Activated T-cell treated with anti-CD3 and anti-CD28 coated beads, Interleukin-2, amount 50 U/mL, for 4 hours (primary cell): ENCODE data around the gene SORL1. TPM values are rescaled to one million over a fixed set of nuclear protein-coding genes. Genes with fewer than 3 reads are reported as not detected.

Source experiments
- ATAC-seq, 2 donors: fragments of 200-7000 bp; cut with Tn5 transposase; one replicate each; pipeline ENCODE4 v1.10.0; 2021
- DNase-seq: peaks from one replicate; pipeline ENCODE4 v3.0.0-alpha.2; 2020
- H3K27me3 Mint-ChIP-seq: one replicate; pipeline ENCODE4 v1.8.0; 2021; ENCODE audit warnings: low read depth, mixed read lengths
- H3K36me3 Mint-ChIP-seq: one replicate; pipeline ENCODE4 v1.8.0; 2022; ENCODE audit warnings: mixed read lengths; ENCODE audit not compliant: insufficient read depth
- H3K4me1 Mint-ChIP-seq: one replicate; pipeline ENCODE4 v1.8.0; 2021; ENCODE audit warnings: low read depth, mixed read lengths
- H3K4me3 Mint-ChIP-seq: one replicate; pipeline ENCODE4 v1.8.0; 2021; ENCODE audit warnings: mild to moderate bottlenecking, moderate library complexity, mixed read lengths
- H3K9me3 Mint-ChIP-seq: one replicate; pipeline ENCODE4 v1.8.0; 2021; ENCODE audit warnings: mixed read lengths
- total RNA-seq, 3 donors: library from RNA; stranded (reverse); gene quantifications; one replicate each; pipeline ENCODE4 v1.2.1, GENCODE V29; 2021

Gene SORL1
- total RNA-seq, 3 donors from 2014 or later = 21.3 to 25.6 (median 21.3) TPM

DNA sequence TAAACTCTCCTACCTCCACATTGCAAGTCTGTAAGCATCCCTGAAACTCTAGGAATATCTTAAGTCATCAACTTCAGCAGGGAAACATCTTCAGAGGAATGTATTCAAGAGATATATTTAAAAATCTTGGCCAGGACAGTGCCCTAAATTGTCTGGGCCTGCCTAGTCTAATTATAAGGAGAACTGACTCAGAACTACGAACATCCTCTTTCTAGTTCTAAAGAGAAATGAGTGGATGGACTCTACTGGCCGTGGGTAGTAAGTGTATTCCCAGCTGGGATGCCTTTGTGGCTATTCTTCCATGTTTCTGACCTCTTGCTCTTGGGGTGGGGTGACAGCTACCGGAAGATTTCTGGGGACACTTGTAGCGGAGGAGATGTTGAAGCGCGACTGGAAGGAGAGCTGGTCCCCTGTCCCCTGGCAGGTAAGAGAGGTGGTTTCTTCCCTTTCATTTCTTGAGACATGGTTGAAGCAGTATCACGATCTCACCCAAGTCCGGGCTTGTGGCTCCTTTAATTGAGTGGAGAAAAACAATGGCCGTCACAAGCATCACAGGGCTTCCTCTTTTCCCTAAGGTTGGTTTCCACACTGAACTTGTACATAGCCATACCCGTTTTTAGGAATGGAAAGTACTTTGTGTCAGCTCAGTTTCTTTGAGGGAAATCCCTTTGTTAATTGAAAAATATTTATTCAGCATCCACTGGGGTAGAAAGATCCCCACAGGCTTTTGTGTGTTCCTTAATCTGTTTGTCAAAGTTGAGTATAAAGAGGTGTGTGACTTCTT lies 98.3 kb downstream of the SORL1 start:
- DNase-seq (no peak), ATAC-seq (no peak)
- Mint-ChIP-seq H3K4me3 (no peak overlapping the region), H3K36me3 (peaks cover 46% of the 10 kb centered on the region), H3K9me3 (no peaks in the 10 kb centered on the region), H3K27me3 (no peaks in the 10 kb centered on the region), H3K4me1 (peaks cover 14% of the 10 kb centered on the region)

GRCh38 chr11:121551463-121551862 lies 99.3 kb downstream of the SORL1 start:
- Mint-ChIP-seq H3K36me3 (peaks cover 48% of the 10 kb centered on the region), H3K4me1 (peaks cover 8% of the 10 kb centered on the region), H3K4me3 (no peak overlapping the region), H3K27me3 (no peaks in the 10 kb centered on the region), H3K9me3 (no peaks in the 10 kb centered on the region)
- no peak for ATAC-seq
- no peak for DNase-seq

DNA sequence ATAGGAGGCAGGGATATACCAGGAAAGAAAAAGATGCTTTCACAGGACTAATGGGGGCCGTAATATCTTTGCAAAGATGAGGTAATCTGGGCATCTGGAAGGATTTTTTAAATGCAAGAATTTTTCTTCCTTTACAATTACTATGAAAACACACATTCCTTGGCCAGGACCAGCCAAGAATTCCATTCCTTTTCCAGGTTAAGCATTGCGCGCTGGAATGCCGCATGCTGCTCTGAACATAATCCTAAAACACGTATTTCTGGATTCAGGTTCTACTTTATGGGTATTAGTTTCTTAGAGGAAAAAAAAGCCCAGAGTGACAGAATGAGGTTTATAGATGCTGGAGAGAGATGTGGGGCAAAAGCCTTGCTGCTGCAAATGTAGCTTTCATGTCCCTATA lies 100.0 kb downstream of the SORL1 start:
- no peak for ATAC-seq
- H3K4me3 Mint-ChIP-seq = no peak overlapping the region
- H3K9me3 Mint-ChIP-seq = no peaks in the 10 kb centered on the region
- H3K4me1 Mint-ChIP-seq = peaks cover 6% of the 10 kb centered on the region
- peaks cover 50% of the 10 kb centered on the region for H3K36me3 Mint-ChIP-seq
- no peak for DNase-seq
- H3K27me3 Mint-ChIP-seq = no peaks in the 10 kb centered on the region

GRCh38 chr11:121552644-121553043 lies 100.5 kb downstream of the SORL1 start:
- no peak for DNase-seq
- no peak overlapping the region for H3K4me3 Mint-ChIP-seq
- peaks cover 46% of the 10 kb centered on the region for H3K36me3 Mint-ChIP-seq

DNA sequence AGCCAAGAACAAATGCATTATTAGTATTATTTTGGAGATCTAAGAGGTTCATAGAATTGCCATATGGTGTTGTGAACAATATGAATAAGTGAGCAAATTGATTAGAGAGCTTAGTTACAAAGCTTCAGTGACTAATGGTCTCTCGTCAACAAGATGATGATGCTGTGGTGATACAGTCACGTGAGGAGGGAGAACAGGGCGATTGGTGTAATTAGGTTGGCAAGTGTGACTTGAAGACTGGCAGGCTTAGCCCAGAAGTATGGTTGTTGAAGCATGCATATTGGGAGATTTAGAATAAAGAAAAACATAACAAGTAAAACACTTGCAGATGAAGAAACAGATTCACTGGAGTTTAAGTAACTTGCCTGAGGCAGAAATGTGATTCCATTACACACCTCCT lies 101.3 kb downstream of the SORL1 start:
- Mint-ChIP-seq H3K27me3 (no peaks in the 10 kb centered on the region), H3K4me3 (no peak overlapping the region), H3K9me3 (no peaks in the 10 kb centered on the region), H3K36me3 (peaks cover 44% of the 10 kb centered on the region), H3K4me1 (peaks cover 12% of the 10 kb centered on the region)
- DNase-seq (no peak), ATAC-seq (no peak)

More at GRCh38 chr11:121552644-121553043, 100.5 kb downstream of the SORL1 start:
- no peak for ATAC-seq
- Mint-ChIP-seq H3K27me3 (no peaks in the 10 kb centered on the region), H3K4me1 (peaks cover 11% of the 10 kb centered on the region), H3K9me3 (no peaks in the 10 kb centered on the region)

GRCh38 chr11:121553806-121554205 lies 101.7 kb downstream of the SORL1 start:
- no peak for DNase-seq
- Mint-ChIP-seq H3K9me3 (no peaks in the 10 kb centered on the region), H3K4me3 (no peak overlapping the region), H3K27me3 (no peaks in the 10 kb centered on the region), H3K36me3 (peaks cover 46% of the 10 kb centered on the region), H3K4me1 (peaks cover 12% of the 10 kb centered on the region)
- ATAC-seq = no peak

DNA sequence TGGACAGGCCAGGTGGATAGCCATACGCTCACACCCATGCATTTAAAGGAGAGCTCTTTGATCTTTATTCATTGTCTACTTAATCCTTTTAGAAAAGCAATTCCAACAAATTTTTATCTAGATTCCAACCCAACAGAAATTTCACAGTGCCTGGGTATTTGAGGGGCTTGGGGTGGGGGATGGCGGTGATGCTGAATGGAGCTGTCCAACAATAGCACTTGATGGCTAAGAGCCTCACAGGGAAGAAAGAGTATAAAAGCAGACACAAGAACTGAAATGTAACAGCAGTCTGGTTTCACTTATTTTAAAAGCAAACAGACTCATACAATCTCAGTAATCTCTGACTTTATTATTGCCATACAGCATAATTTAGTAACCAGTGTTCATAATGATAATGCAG lies 102.4 kb downstream of the SORL1 start:
- no peak overlapping the region for H3K4me3 Mint-ChIP-seq
- ATAC-seq = no peak
- peaks cover 53% of the 10 kb centered on the region for H3K36me3 Mint-ChIP-seq
- H3K9me3 Mint-ChIP-seq = no peaks in the 10 kb centered on the region
- no peaks in the 10 kb centered on the region for H3K27me3 Mint-ChIP-seq
- peaks cover 12% of the 10 kb centered on the region for H3K4me1 Mint-ChIP-seq
- no peak for DNase-seq

GRCh38 chr11:121555121-121555520 lies 103.0 kb downstream of the SORL1 start:
- no peak overlapping the region for H3K4me3 Mint-ChIP-seq
- ATAC-seq (no peak), DNase-seq (no peak)
- no peaks in the 10 kb centered on the region for H3K27me3 Mint-ChIP-seq
- H3K4me1 Mint-ChIP-seq = peaks cover 17% of the 10 kb centered on the region
- H3K36me3 Mint-ChIP-seq = peaks cover 58% of the 10 kb centered on the region
- no peaks in the 10 kb centered on the region for H3K9me3 Mint-ChIP-seq

GRCh38 chr11:121556937-121557336 lies 104.8 kb downstream of the SORL1 start:
- DNase-seq = no peak
- peaks cover 20% of the 10 kb centered on the region for H3K4me1 Mint-ChIP-seq
- no peaks in the 10 kb centered on the region for H3K27me3 Mint-ChIP-seq
- no peaks in the 10 kb centered on the region for H3K9me3 Mint-ChIP-seq
- no peak for ATAC-seq
- peaks cover 61% of the 10 kb centered on the region for H3K36me3 Mint-ChIP-seq
- H3K4me3 Mint-ChIP-seq = no peak overlapping the region

DNA sequence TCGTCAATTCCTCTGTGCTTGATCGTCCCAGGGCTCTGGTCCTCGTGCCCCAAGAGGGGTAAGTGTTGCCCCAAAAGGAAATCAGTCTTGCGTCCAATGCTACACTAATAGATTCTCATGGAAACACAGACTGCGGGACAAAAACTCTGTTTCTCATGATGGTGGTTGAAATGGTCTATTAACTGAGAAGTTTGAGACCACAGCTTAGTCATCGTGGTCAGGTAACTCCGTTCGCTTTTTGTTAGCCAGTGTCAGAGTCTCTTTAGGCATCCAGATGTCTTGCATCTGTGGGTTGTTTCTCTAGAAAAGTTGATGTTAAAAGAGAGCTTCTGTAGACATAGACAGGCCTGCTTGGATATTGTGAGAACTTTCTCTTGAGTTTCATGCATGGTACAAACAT lies 105.2 kb downstream of the SORL1 start:
- ATAC-seq = peak; percentile 34 to 59
- DNase-seq = no peak
- H3K36me3 Mint-ChIP-seq = peaks cover 60% of the 10 kb centered on the region
- no peaks in the 10 kb centered on the region for H3K27me3 Mint-ChIP-seq
- H3K4me1 Mint-ChIP-seq = peaks cover 21% of the 10 kb centered on the region
- no peaks in the 10 kb centered on the region for H3K9me3 Mint-ChIP-seq
- no peak overlapping the region for H3K4me3 Mint-ChIP-seq

- no peak overlapping the region for H3K4me3 Mint-ChIP-seq
- no peak for DNase-seq
- no peaks in the 10 kb centered on the region for H3K27me3 Mint-ChIP-seq
- H3K9me3 Mint-ChIP-seq = no peaks in the 10 kb centered on the region
- ATAC-seq = no peak
- peaks cover 51% of the 10 kb centered on the region for H3K36me3 Mint-ChIP-seq
- peaks cover 34% of the 10 kb centered on the region for H3K4me1 Mint-ChIP-seq
Measured at GRCh38 chr11:121559606-121560200, 107.6 kb downstream of the SORL1 start.

DNA sequence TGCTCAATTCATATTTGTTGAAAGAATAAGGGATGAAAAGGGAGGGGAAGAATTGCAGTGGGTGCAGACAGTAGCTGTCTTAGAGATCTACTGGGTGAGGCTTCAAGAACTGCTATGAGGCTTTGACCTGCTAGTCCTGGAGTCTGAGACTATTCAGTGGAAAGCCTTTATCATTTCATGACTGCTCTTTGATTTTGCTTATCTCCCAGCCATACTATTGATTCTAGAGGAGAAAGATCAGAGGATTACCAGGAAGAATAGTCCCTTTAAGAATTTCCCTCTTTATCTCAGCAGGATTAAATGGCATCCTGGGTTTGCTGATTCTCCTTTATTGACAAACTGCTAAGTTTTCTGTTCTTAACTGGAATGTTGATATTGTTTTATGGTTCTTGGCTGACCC lies 108.1 kb downstream of the SORL1 start:
- no peaks in the 10 kb centered on the region for H3K9me3 Mint-ChIP-seq
- ATAC-seq (no peak), DNase-seq (no peak)
- H3K27me3 Mint-ChIP-seq = no peaks in the 10 kb centered on the region
- peaks cover 34% of the 10 kb centered on the region for H3K4me1 Mint-ChIP-seq
- no peak overlapping the region for H3K4me3 Mint-ChIP-seq
- peaks cover 53% of the 10 kb centered on the region for H3K36me3 Mint-ChIP-seq

GRCh38 chr11:121561240-121561639 lies 109.1 kb downstream of the SORL1 start:
- peaks cover 46% of the 10 kb centered on the region for H3K36me3 Mint-ChIP-seq
- no peaks in the 10 kb centered on the region for H3K9me3 Mint-ChIP-seq
- H3K4me3 Mint-ChIP-seq = no peak overlapping the region
- no peak for DNase-seq
- peak in 1 of 2 donors; percentile 34 for ATAC-seq
- no peaks in the 10 kb centered on the region for H3K27me3 Mint-ChIP-seq
- peaks cover 34% of the 10 kb centered on the region for H3K4me1 Mint-ChIP-seq

DNA sequence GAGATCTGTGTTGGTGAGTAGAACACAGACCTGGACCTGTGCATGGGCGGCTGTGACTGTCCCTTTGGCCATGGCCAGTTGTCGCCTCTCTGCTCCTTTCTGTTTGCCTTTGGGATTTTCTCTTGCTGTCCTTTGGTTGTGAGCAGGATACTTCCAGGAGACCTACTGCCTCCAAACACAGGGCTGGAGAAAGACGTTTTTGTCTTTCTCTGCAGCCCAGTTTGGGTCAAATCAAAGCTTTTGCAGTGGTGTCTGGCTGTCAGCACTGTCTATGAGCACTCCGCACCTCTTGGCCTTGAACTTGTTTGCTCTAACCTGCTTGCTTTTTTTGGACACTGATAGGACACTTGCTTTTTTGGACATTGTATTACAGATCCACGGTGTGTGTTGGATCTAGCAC lies 109.6 kb downstream of the SORL1 start:
- H3K36me3 Mint-ChIP-seq = peaks cover 42% of the 10 kb centered on the region
- peaks cover 30% of the 10 kb centered on the region for H3K4me1 Mint-ChIP-seq
- ATAC-seq = no peak
- no peak for DNase-seq
- H3K9me3 Mint-ChIP-seq = no peaks in the 10 kb centered on the region
- no peaks in the 10 kb centered on the region for H3K27me3 Mint-ChIP-seq
- no peak overlapping the region for H3K4me3 Mint-ChIP-seq

DNA sequence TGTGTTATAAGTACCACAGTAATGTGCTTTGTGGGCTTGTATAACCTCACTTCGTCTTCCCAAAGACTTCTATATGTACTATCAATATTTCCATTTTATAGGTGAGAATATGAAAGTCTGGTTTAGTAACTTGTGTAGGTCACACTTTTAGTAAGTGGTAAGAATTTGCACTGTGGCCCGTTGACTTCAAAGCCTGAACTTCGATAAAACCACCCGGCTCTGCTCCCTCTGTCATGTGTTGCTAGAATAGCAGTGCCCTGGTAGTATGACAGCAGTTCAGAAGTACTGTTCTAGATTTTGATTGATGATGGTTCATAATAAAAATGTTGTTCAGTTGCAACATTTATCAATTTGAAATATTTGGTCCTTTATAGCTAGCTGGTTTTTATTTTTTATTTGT lies 110.9 kb downstream of the SORL1 start:
- Mint-ChIP-seq H3K4me1 (peaks cover 26% of the 10 kb centered on the region), H3K36me3 (peaks cover 48% of the 10 kb centered on the region), H3K4me3 (no peak overlapping the region), H3K9me3 (no peaks in the 10 kb centered on the region), H3K27me3 (no peaks in the 10 kb centered on the region)
- DNase-seq = no peak
- ATAC-seq = peak; percentile 81 to 89
